Aorta (tissue), 5 donors: ENCODE results near the gene PCBP3. TPM values are rescaled to one million over a fixed set of nuclear protein-coding genes. Genes with fewer than 3 reads are reported as not detected.
"Not testable (repeated sequence)": the region's sequence is repeated elsewhere in the genome, so short reads cannot be mapped to it uniquely, and the experiment has no call there.

Source experiments
- ATAC-seq: fragments of 200-7000 bp; cut with Tn5 transposase; one replicate; pipeline ENCODE4 v1.9.1; 2022; ENCODE audit warnings: moderate library complexity; ENCODE audit not compliant: low FRiP score
- DNase-seq, 2 donors: peaks; one replicate each; pipeline ENCODE4 v3.0.0-alpha.2; 2020
- H3K27ac ChIP-seq, 2 donors: one replicate each; pipeline ENCODE4 v1.5.1; 2013; ENCODE audit warnings: low read length in 2 of 2, mild to moderate bottlenecking in 2 of 2, moderate library complexity in 2 of 2, control low read depth in 1 of 2, inconsistent platforms in 1 of 2, low read depth in 1 of 2
- H3K27me3 ChIP-seq, 2 donors: one replicate each; pipeline ENCODE4 v1.6.1; 2013; ENCODE audit warnings: control low read depth in 1 of 2, low read length in 1 of 2, mild to moderate bottlenecking in 1 of 2, moderate library complexity in 1 of 2; ENCODE audit not compliant: insufficient read depth in 2 of 2, control insufficient read depth in 1 of 2
- H3K36me3 ChIP-seq, 2 donors: one replicate each; pipeline ENCODE4 v1.6.1; 2013; ENCODE audit warnings: control low read depth in 1 of 2, low read length in 1 of 2, mild to moderate bottlenecking in 1 of 2; ENCODE audit not compliant: insufficient read depth in 2 of 2, control insufficient read depth in 1 of 2
- H3K4me1 ChIP-seq, 2 donors: one replicate each; pipeline ENCODE4 v1.6.1; 2013; ENCODE audit warnings: low read length in 2 of 2, control low read depth in 1 of 2, mild to moderate bottlenecking in 1 of 2, moderate library complexity in 1 of 2; ENCODE audit not compliant: insufficient read depth in 2 of 2, control insufficient read depth in 1 of 2
- H3K4me3 ChIP-seq, 2 donors: one replicate each; pipeline ENCODE4 v1.5.1; 2013; ENCODE audit warnings: low read length in 2 of 2, control low read depth in 1 of 2, mild to moderate bottlenecking in 1 of 2
- H3K9me3 ChIP-seq: one replicate; pipeline ENCODE4 v1.6.1; 2013; ENCODE audit warnings: mild to moderate bottlenecking, low read length; ENCODE audit not compliant: control insufficient read depth
- WGBS, 2 donors: extraction: QIAGEN DNeasy Blood & Tissue Kit; methylation state at CpG; one replicate each; pipeline ENCODE4 v1.1.7; 2013; 5-methylcytosine and 5-hydroxymethylcytosine counted together
- intact Hi-C, 2 donors: fragments of 100-400 bp; cut with DNase I; formaldehyde crosslinking; loops; one replicate each; pipeline versions ENCODE4 v1.14.2 to v1.15.0; 2022
- polyA plus RNA-seq, 2 donors: library from polyadenylated mRNA; stranded (reverse); fragments of 200-250 nt; gene quantifications; one replicate each; pipeline ENCODE4 v1.2.3, GENCODE V29; 2013
- total RNA-seq, 2 donors: library from RNA; stranded (reverse); fragmentation: NEBNext Ultra II Directional; extraction: Animal tissue kit (Norgen Biotek cat#: 25700); gene quantifications; one replicate each; pipeline ENCODE4 v1.2.1, GENCODE V29; 2021
- donor health status: healthy with polysubstance abuse.
- donor health status: Bipolar disorder and iron deficiency.
- donor health status: DM: no; HTN: no; CAD: no.
- donor health status: DM: no; HTN: no; CAD: no.
- donor health status: DM: yes; HTN: yes; CAD: no.

PCBP3 gene
- total and polyA plus RNA-seq, 4 donors: 3.6 to 15.0 (median 7.0) TPM; not detected in 1

DNA sequence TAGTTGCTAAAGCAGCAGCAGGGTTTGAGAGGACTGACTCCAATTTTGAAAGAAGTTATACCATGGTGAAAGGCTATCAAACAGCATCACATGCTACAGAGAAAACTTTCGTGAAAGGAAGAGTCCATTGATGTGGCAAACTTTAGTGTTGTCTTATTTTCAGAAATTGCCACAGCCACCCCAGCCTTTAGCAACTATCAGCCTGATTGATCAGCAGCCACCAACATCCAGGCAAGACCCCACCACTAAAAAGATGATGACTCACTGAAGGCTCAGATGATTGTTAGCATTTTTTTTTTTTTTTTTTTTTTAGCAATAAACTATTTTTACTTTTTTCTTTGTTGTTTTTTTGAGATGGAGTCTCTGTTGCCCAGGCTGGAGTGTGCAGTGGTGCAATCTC is 35.3 kb downstream of the PCBP3 start:
- H3K36me3 ChIP-seq, H3K4me3 ChIP-seq, DNase-seq, H3K27ac ChIP-seq, H3K9me3 ChIP-seq, H3K4me1 ChIP-seq, H3K27me3 ChIP-seq, intact Hi-C loops, ATAC-seq: not testable (repeated sequence)
- WGBS, 2 donors: 94% methylated on average over 1 of the region's 1 CpG; no CpG with 5 or more reads in 1 of the 2 donors

DNA sequence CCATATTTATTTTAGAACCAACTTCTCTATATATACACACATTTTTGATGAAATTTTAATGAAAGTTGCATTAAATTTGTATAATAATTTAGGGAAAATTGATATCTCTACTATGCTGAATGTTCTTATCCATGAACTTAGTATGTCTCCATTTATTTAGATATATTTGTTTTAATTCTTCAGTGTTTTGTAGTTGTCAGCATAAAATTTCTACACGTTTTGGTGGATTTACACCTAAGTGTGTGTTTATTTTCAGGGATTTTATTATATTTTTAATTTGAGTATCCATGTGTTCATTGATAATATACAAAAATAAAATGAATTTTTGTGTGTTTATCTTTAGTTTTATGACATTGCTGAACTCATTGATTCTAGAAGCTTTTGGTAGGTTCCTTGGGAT is 36.7 kb downstream of the PCBP3 start:
- DNase-seq: no peak
- no peaks in the 10 kb centered on the region for H3K9me3 ChIP-seq
- no peak overlapping the region for H3K4me3 ChIP-seq
- no peaks in the 10 kb centered on the region for H3K27me3 ChIP-seq
- H3K4me1 ChIP-seq: no peaks in the 10 kb centered on the region
- intact Hi-C loops: no loop called here
- H3K36me3 ChIP-seq: no peaks in the 10 kb centered on the region
- no peak overlapping the region for H3K27ac ChIP-seq
- WGBS, 2 donors: 78 to 79% methylated on average over 1 of the region's 1 CpG
- ATAC-seq: no peak

DNA sequence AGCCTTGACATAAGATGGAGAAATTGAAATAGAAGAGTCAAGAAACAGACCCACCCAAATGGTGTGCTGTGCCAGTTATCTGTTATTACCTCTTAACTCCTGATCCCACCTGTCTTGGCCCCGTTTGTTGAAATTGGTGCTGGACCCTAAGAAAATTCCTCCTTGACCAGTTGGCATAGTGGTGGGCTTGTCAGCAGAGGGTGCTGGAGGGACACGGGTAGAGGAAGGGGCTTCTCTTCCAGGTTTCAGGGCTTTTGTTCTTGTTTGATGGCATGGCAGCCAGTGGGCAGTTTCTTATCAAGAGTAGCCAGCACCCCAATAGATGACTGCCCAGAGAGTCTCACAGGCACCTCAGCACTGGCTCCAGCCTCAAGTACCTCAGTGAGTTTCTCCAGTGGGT is 51.6 kb downstream of the PCBP3 start:
- DNase-seq: no peak
- Histone ChIP-seq H3K27me3 (no peaks in the 10 kb centered on the region), H3K9me3 (no peaks in the 10 kb centered on the region), H3K27ac (no peak overlapping the region), H3K4me1 (no peaks in the 10 kb centered on the region), H3K4me3 (no peak overlapping the region), H3K36me3 (no peaks in the 10 kb centered on the region)
- WGBS, 2 donors: 38 to 39% methylated on average over 2 of the region's 2 CpGs
- no peak for ATAC-seq
- intact Hi-C loops: no loop called here

DNA sequence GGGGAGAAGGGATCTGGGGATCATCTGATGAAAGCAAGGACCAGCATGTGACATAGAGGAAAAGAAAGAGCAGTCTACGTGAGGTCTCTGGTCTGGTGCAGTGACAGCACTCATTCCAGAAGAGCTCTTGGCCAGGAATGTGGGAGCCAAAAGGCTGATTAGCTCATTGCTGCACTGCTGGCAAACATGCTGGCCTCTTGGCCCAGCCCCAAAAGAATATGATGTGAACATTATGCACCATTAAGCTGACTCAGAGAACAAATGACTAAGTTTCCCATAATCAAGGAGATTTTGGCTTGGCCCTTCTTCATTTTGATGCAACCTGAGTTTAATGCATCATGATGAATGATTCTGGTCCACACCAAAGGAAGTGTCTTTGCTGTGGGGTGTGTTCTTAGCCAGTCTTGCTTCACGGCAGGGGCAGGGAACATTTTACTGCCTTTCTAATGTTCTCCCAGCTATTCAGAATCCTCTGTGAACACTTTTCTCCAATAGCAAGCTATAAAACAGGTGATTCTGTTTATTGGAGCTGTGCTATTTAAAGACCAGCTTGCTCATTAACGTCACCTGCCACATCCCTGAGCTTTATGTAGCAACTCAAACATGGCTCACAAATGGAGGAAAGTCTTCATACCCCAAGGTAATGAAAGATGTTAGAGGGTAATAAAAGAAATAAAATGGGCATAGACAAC is 55.1 kb downstream of the PCBP3 start:
- H3K27ac ChIP-seq: no peak overlapping the region
- no peaks in the 10 kb centered on the region for H3K9me3 ChIP-seq
- no peaks in the 10 kb centered on the region for H3K4me1 ChIP-seq
- DNase-seq (peak; percentile 81 to 87), ATAC-seq (peak; percentile 36)
- 21 to 22% methylated on average over 3 of the region's 3 CpGs for WGBS, 2 donors
- no peak overlapping the region for H3K4me3 ChIP-seq
- no peaks in the 10 kb centered on the region for H3K27me3 ChIP-seq
- intact Hi-C loops: no loop called here
- H3K36me3 ChIP-seq: no peaks in the 10 kb centered on the region

DNA sequence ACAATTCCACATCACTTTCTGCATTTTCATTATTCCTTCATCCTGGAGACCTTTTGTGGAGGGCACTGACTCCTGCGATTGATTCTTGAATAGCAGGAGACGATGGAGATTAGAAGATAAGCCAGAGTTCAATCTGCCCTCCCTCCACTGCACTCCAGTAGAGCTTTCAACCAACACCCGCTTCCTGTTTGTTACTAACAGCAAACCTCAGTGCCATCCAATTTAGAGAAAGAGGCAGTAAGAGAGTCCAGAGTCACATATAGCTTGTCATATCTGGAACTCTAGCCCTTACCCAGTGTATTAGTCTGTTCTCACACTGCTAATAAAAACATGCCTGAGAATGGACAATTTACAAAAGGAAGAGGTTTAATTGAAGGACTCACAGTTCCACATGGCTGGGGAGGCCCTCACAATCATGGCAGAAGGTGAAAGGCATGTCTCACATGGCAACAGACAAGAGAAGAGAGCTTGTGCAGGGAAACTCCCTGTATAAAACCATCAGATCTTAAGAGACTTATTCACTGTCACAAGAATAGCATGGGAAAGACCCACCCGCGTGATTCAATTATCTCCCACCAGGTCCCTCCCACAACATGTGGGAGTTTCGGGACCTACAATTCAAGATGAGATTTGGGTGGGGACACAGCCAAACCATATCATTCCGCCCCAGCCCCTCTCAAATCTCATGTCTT is 55.9 kb downstream of the PCBP3 start:
- ATAC-seq (no peak), DNase-seq (no peak)
- H3K4me3 ChIP-seq: no peak overlapping the region
- no peak overlapping the region for H3K27ac ChIP-seq
- WGBS, 2 donors: 95 to 96% methylated on average over 7 of the region's 7 CpGs
- no peaks in the 10 kb centered on the region for H3K36me3 ChIP-seq
- H3K4me1 ChIP-seq: no peaks in the 10 kb centered on the region
- no peaks in the 10 kb centered on the region for H3K27me3 ChIP-seq
- H3K9me3 ChIP-seq: no peaks in the 10 kb centered on the region
- intact Hi-C loops: no loop called here

DNA sequence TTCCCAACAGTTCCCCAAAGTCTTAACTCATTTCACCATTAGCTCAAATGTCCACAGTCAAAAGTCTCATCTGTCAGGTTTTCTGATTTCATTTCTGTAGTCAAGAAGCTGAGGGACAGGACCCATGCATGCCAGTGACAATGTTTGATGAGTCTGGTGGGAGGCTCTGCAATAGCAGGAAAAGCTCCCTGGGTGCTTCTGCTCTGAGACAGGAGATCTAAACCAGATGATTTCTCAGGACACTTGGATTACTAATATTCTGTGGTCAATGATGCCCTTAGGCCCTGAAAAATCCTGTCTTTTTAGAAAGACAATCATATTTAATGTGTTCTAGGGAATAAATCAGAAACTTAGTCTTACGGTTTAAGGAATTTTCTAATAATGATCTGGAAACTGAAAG is 56.4 kb downstream of the PCBP3 start:
- no peaks in the 10 kb centered on the region for H3K9me3 ChIP-seq
- H3K27me3 ChIP-seq: no peaks in the 10 kb centered on the region
- H3K36me3 ChIP-seq: no peaks in the 10 kb centered on the region
- no peaks in the 10 kb centered on the region for H3K4me1 ChIP-seq
- DNase-seq: no peak
- 97 to 98% methylated on average over 1 of the region's 1 CpG for WGBS, 2 donors
- no peak overlapping the region for H3K4me3 ChIP-seq
- intact Hi-C loops: no loop called here
- no peak for ATAC-seq
- H3K27ac ChIP-seq: no peak overlapping the region

DNA sequence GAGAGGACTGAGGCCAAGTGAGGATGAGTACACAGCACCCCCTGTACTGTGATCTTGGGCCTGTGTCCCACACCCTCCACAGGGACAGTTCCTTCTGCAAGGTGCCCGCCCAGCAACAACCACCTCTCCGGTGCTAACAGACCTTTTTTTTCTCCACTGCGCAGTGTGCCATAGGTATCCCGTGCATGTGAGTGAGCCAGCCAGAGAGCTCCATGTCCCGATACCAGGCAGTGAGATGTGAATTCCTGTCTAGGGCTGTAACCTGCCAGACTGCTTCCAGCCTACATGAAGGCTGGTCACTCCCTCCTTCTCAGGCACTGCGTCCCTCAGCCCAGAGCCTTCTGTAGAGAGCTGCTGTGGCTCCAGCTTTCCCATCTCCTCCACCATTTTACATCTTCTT is 56.9 kb downstream of the PCBP3 start:
- H3K9me3 ChIP-seq: no peaks in the 10 kb centered on the region
- no peak overlapping the region for H3K4me3 ChIP-seq
- ATAC-seq (no peak), DNase-seq (no peak)
- intact Hi-C loops: no loop called here
- H3K27me3 ChIP-seq: no peaks in the 10 kb centered on the region
- no peak overlapping the region for H3K27ac ChIP-seq
- H3K36me3 ChIP-seq: no peaks in the 10 kb centered on the region
- H3K4me1 ChIP-seq: no peaks in the 10 kb centered on the region
- WGBS, 2 donors: 96 to 97% methylated on average over 6 of the region's 6 CpGs

DNA sequence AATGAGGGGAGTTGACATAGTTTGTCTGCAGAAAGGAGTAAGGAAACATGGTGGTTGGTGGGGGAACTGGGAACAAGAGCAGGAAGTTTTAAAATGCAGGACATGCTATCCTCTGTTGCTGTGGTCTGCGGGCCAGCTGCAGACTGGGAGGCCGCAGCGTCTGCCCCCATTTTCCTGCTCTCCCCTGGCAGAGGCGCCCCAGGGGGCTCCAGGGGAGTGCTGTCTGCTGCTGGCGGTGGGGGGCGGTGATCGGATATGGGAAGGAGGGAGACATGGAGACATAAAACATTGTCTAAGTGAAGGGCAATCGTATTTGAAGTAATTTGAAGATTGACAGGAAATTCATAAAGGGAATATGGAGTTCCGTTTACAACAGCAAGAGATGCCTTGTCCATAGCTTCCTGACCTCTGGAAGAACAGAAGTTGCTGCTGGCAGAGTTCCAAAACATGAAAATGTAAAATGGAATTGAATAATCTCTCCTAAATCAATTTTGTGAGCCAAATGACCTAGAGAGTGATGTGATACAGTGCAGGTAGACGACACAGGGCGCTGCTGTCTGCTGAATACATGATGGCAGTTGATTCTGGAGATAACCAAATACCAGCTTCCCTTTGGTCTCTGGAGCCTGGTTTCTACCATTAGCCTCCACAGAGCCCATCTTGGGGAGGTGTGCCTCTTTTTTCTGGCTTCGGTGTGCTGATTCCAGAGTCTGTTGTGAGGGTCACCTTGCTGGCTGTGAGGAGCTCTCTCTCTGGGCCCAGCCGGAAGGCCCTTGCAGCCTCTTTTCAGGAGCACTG is 61.0 kb downstream of the PCBP3 start:
- H3K4me3 ChIP-seq: no peak overlapping the region
- intact Hi-C loops: no loop called here
- WGBS, 2 donors: 91 to 92% methylated on average over 13 of the region's 13 CpGs
- no peaks in the 10 kb centered on the region for H3K9me3 ChIP-seq
- ATAC-seq (no peak), DNase-seq (no peak)
- H3K27ac ChIP-seq: no peak overlapping the region
- no peaks in the 10 kb centered on the region for H3K27me3 ChIP-seq
- H3K36me3 ChIP-seq: no peaks in the 10 kb centered on the region
- H3K4me1 ChIP-seq: no peaks in the 10 kb centered on the region
